Measurements from ENCODE around the gene PLEKHG5.

The PLEKHG5 gene

DNA sequence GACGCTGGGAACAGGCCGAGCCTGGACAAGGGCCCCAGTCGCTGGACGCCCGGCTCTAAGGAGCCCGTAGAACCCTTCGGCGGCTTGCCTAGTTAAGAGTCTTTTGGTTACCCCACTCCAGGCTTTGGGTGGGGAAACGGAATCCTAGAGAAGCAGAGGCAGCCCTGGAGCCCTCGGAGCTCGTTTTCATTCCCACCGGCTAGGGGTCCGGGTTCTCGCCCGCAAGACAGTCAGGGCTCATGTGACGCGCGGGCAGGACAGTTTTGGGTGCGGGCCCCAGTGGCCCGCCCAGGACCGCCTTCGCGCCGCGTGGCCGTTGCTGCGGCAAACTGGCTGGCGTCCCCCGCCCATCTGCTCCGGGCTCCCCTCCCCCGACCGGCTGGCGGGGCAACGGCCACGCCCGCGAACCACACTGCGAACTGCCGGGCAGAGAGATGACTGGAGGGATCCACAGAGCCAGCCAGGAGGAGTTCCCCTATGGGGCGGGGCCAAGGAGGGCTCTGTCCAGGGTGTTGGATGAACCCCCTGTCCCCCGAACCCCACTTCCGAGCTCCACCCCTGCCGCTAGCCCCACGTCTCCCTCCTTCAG lies 70.9 kb downstream of the PLEKHG5 start:
- no peak for ATAC-seq
- H3K27ac Mint-ChIP-seq: no peak overlapping the region
- H3K36me3 Mint-ChIP-seq (ENCODE audit: low read depth): no peaks in the 10 kb centered on the region
- H3K9me3 Mint-ChIP-seq: no peaks in the 10 kb centered on the region
- no peak overlapping the region for H3K4me3 Mint-ChIP-seq
- H3K27me3 Mint-ChIP-seq: peaks cover 75% of the 10 kb centered on the region
- H3K4me1 Mint-ChIP-seq: peaks cover 8% of the 10 kb centered on the region
- no peak for DNase-seq

DNA sequence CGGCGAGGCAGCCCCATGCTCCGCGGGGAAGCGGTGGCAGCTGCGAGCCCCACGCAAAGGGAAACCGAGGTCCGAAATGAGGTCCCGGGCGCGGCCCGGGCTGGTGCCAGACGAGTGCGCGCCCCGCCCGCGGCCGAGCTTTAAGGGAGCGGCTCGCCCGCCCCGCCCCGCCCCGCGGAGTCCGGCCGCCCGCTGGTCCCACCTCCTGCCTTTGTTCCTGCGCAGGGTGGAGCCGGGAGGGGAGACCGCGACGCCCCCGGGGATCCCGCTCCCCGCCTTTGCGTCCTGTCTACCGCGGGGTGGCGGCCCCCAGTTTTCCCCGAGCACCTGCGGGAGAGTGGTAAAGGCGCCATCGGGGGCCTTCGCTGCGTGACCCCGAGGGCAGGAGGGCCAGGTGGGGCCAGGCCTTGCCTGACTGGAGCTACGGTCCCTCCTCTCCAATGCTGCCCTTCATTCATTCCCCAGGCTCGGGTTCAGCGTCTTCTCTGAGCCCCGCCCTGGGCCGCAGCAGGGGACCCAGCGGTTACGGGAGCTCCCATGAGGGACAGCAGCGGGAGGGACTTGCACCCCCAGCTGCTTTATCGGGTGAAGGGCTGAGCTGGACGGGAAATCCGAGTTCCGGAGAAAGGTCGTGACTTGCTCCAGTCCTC lies 71.5 kb downstream of the PLEKHG5 start, which contains the start of gene HES2:
Gene HES2 (minus strand): TSS at position 116 of the 650 bp plus-strand sequence. CDS start 99 bp downstream, at position 17.
- Mint-ChIP-seq H3K27me3 (peaks cover 77% of the 10 kb centered on the region), H3K4me1 (peaks cover 8% of the 10 kb centered on the region), H3K9me3 (no peaks in the 10 kb centered on the region), H3K36me3 (ENCODE audit: low read depth) (no peaks in the 10 kb centered on the region), H3K27ac (no peak within 1 kb of the TSS), H3K4me3 (no peak within 1 kb of the TSS)
- ATAC-seq (no peak), DNase-seq (no peak)

- Mint-ChIP-seq H3K9me3 (no peaks in the 10 kb centered on the region), H3K4me3 (no peak overlapping the region), H3K4me1 (peaks cover 10% of the 10 kb centered on the region), H3K27me3 (peaks cover 80% of the 10 kb centered on the region), H3K36me3 (ENCODE audit: low read depth) (no peaks in the 10 kb centered on the region), H3K27ac (no peak overlapping the region)
- DNase-seq (no peak), ATAC-seq (no peak)
Measured at GRCh38 chr1:6419397-6419803, 72.1 kb downstream of the PLEKHG5 start.

GRCh38 chr1:6418668-6419396 lies 72.6 kb downstream of the PLEKHG5 start:
- H3K4me3 Mint-ChIP-seq: no peak overlapping the region
- no peaks in the 10 kb centered on the region for H3K36me3 Mint-ChIP-seq (ENCODE audit: low read depth)
- H3K9me3 Mint-ChIP-seq: no peaks in the 10 kb centered on the region
- no peak for ATAC-seq
- H3K27me3 Mint-ChIP-seq: peaks cover 78% of the 10 kb centered on the region
- DNase-seq: no peak
- peaks cover 5% of the 10 kb centered on the region for H3K4me1 Mint-ChIP-seq
- H3K27ac Mint-ChIP-seq: no peak overlapping the region

DNA sequence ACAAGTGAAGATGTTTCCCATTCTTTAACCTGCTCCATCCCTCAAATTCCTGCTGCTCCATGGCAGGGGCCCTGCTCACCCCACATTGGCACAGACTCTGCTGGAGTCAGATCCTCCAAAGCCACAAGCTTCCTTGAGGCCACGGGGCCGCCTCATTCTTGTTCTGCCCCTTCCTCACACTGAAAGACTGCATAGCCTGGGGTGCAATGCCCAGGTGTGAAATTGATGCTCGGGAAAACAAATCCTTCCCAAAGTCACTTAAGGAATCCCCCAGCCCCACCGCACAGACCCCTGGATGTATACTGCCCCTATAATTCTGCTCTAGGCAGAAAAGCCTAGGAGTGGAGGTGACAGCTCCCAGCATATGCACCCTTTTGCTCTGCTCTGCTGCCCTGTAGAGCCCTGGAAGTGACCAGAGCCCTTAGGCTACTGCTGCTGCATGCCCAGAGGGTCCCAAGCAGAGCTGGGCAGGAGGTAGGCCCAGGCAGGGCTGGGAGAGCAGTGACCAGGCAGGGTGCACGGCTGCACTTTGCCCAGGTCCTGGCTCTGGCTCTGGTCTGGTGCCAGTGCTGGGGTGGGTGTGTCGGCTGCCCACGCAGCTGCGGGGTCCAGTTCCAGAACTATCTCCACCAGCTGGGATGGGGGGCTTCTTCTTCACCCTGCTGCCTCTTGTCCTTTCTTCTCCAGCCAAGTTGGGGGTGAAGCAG lies 73.4 kb downstream of the PLEKHG5 start:
- Mint-ChIP-seq H3K4me1 (peaks cover 5% of the 10 kb centered on the region), H3K27ac (no peak overlapping the region), H3K27me3 (peaks cover 76% of the 10 kb centered on the region), H3K4me3 (no peak overlapping the region), H3K36me3 (ENCODE audit: low read depth) (no peaks in the 10 kb centered on the region), H3K9me3 (no peaks in the 10 kb centered on the region)
- DNase-seq (no peak), ATAC-seq (no peak)

Measured in activated naive CD8-positive, alpha-beta T cell treated with anti-CD3 and anti-CD28 coated beads, Interleukin-2, amount 50 U/mL, for 24 hours (primary cell).